Neuronal stem cell (in vitro differentiated cells): ENCODE results near the gene SCN8A.

Experiments
- DNase-seq: peaks from one replicate; pipeline ENCODE4 v3.0.0-alpha.2; 2013; ENCODE audit warnings: low spot score
- H2AFZ ChIP-seq: one replicate; pipeline ENCODE4 v1.6.1; 2013; ENCODE audit warnings: mild to moderate bottlenecking, low read length, inconsistent platforms
- H2AK5ac ChIP-seq: 2 replicates; pipeline ENCODE4 v1.6.1; 2013; ENCODE audit warnings: low read depth, mild to moderate bottlenecking, inconsistent platforms, low read length, moderate library complexity, mixed read lengths
- H2BK120ac ChIP-seq: 2 replicates; pipeline ENCODE4 v1.6.1; 2013; ENCODE audit warnings: low read depth, mild to moderate bottlenecking, inconsistent platforms, low read length, moderate library complexity, mixed read lengths
- H2BK12ac ChIP-seq: one replicate; pipeline ENCODE4 v1.6.1; 2013; ENCODE audit warnings: low read length, inconsistent platforms
- H2BK15ac ChIP-seq: 2 replicates; pipeline ENCODE4 v1.6.1; 2013; ENCODE audit warnings: mild to moderate bottlenecking, low read length, inconsistent platforms, mixed read lengths
- H2BK5ac ChIP-seq: one replicate; pipeline ENCODE4 v1.6.1; 2013; ENCODE audit warnings: inconsistent platforms, mild to moderate bottlenecking, low read length, moderate library complexity
- H3K14ac ChIP-seq: one replicate; pipeline ENCODE4 v1.6.1; 2013; ENCODE audit warnings: low read length, inconsistent platforms
- H3K18ac ChIP-seq: 2 replicates; pipeline ENCODE4 v1.6.1; 2013; ENCODE audit warnings: low read length, inconsistent platforms
- H3K23ac ChIP-seq: 2 replicates; pipeline ENCODE4 v1.6.1; 2013; ENCODE audit warnings: low read depth, mild to moderate bottlenecking, mixed read lengths, low read length, inconsistent platforms; ENCODE audit not compliant: poor library complexity
- H3K27ac ChIP-seq: replicated peaks from 3 replicates; pipeline ENCODE4 v1.5.1; 2013; ENCODE audit warnings: low read length, inconsistent platforms
- H3K27me3 ChIP-seq, 3 experiments: 2 replicates each; pipeline ENCODE4 v1.6.1; 2013; ENCODE audit warnings: low read length in 3 of 3, mild to moderate bottlenecking in 2 of 3, inconsistent platforms in 1 of 3, low read depth in 1 of 3, mixed read lengths in 1 of 3, moderate library complexity in 1 of 3; ENCODE audit not compliant: control insufficient read depth in 3 of 3, insufficient read depth in 3 of 3
- H3K36me3 ChIP-seq, 2 donors: replicated peaks in 1 of 2; 2 replicates each; pipeline ENCODE4 v1.6.1; 2013; ENCODE audit warnings: low read length in 2 of 2; ENCODE audit not compliant: control insufficient read depth in 2 of 2, insufficient read depth in 2 of 2
- H3K4ac ChIP-seq: 2 replicates; pipeline ENCODE4 v1.6.1; 2013; ENCODE audit warnings: inconsistent platforms, mild to moderate bottlenecking, low read length, moderate library complexity
- H3K4me1 ChIP-seq, 2 donors: 1 replicate in 1 of 2; 2 replicates in 1 of 2; pipeline ENCODE4 v1.6.1; 2013; ENCODE audit warnings: low read length in 2 of 2, low read depth in 1 of 2; ENCODE audit not compliant: control insufficient read depth in 2 of 2, insufficient read depth in 1 of 2
- H3K4me2 ChIP-seq: one replicate; pipeline ENCODE4 v1.6.1; 2013; ENCODE audit warnings: mild to moderate bottlenecking, low read length, inconsistent platforms; ENCODE audit not compliant: insufficient read depth, poor library complexity, severe bottlenecking
- H3K4me3 ChIP-seq, 2 donors: 2 replicates each; pipeline ENCODE4 v1.5.1; 2013; ENCODE audit warnings: low read length in 2 of 2, mild to moderate bottlenecking in 2 of 2, inconsistent platforms in 1 of 2, moderate library complexity in 1 of 2
- H3K79me1 ChIP-seq: one replicate; pipeline ENCODE4 v1.6.1; 2013; ENCODE audit warnings: low read depth, mild to moderate bottlenecking, inconsistent platforms, low read length, moderate library complexity
- H3K9ac ChIP-seq: one replicate; pipeline ENCODE4 v1.6.1; 2013; ENCODE audit warnings: mild to moderate bottlenecking, low read depth, low read length, inconsistent platforms; ENCODE audit not compliant: poor library complexity
- H3K9me3 ChIP-seq, 2 donors: replicated peaks in 1 of 2; 2 replicates each; pipeline versions ENCODE3 to v1.6.1; 2013; ENCODE audit warnings: low read length in 2 of 2, mild to moderate bottlenecking in 2 of 2, inconsistent platforms in 1 of 2, low read depth in 1 of 2, mixed read lengths in 1 of 2, moderate library complexity in 1 of 2; ENCODE audit not compliant: control insufficient read depth in 2 of 2, insufficient read depth in 1 of 2
- H4K8ac ChIP-seq: one replicate; pipeline ENCODE4 v1.6.1; 2013; ENCODE audit warnings: low read depth, mild to moderate bottlenecking, inconsistent platforms, low read length, moderate library complexity
- H4K91ac ChIP-seq: one replicate; pipeline ENCODE4 v1.6.1; 2013; ENCODE audit warnings: low read length, low read depth, mild to moderate bottlenecking, inconsistent platforms; ENCODE audit not compliant: poor library complexity
- WGBS, 2 donors: extraction: QIAGEN DNeasy Blood & Tissue Kit; methylation state at CpG; one replicate each; pipeline ENCODE4 v1.1.7; 2013; ENCODE audit warnings: missing lambda C conversion rate in 2 of 2, mixed read lengths in 1 of 2; ENCODE audit not compliant: insufficient read length in 2 of 2, insufficient replicate concordance in 1 of 2; ENCODE audit errors: extremely low coverage in 2 of 2; 5-methylcytosine and 5-hydroxymethylcytosine counted together

SCN8A gene

GRCh38 chr12:51801027-51801426, 210.0 kb downstream of the SCN8A start:
- no peak overlapping the region for H3K18ac ChIP-seq
- no peaks in the 10 kb centered on the region for H3K79me1 ChIP-seq
- no peak for DNase-seq
- H2BK5ac ChIP-seq, result no peak overlapping the region
- no peak overlapping the region for H3K4me3 ChIP-seq
- no CpG with 5 or more reads among the region's 1 CpG for WGBS, 2 donors
- H3K4me1 ChIP-seq, result peaks cover 0 to 4% of the 10 kb centered on the region in 2 donors
- H2BK15ac ChIP-seq, result no peak overlapping the region
- no peak overlapping the region for H3K27ac ChIP-seq
- no peak overlapping the region for H3K9ac ChIP-seq
- no peak overlapping the region for H2BK120ac ChIP-seq
- no peak overlapping the region for H3K4me2 ChIP-seq
- no peak overlapping the region for H3K14ac ChIP-seq
- no peak overlapping the region for H3K4ac ChIP-seq
- no peak overlapping the region for H2AFZ ChIP-seq
- H3K27me3 ChIP-seq, result no peaks in the 10 kb centered on the region
- no peak overlapping the region for H2AK5ac ChIP-seq
- no peak overlapping the region for H3K23ac ChIP-seq
- no peak overlapping the region for H4K91ac ChIP-seq
- H3K36me3 ChIP-seq, result peaks cover 0 to 42% of the 10 kb centered on the region in 2 donors
- H3K9me3 ChIP-seq, result no peaks in the 10 kb centered on the region
- H2BK12ac ChIP-seq, result no peak overlapping the region
- H4K8ac ChIP-seq, result no peak overlapping the region

GRCh38 chr12:51806896-51807295, 215.9 kb downstream of the SCN8A start:
- no CpG with 5 or more reads among the region's 16 CpGs for WGBS, 2 donors
- H3K4me1 ChIP-seq, result peaks cover 0 to 4% of the 10 kb centered on the region in 2 donors
- DNase-seq, result no peak

DNA sequence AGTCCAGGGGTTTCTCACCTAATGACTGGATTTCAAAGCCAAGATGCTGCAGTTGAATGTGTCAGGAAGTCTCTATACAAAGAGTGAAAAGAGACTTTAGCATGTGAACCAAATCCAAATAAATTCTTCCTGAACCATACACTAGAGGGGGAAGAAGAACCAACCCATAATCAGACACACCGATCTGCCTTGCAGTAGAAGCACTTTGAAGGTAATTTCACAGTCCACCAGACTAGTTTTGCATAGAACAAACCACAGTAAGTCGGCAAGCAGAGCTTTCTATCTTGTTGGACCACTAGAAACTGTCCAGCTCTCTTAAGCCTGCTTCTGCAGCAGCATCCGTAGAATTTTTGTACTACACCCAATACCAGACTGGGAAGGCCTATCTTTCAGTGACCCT, 218.2 kb downstream of the SCN8A start:
- H3K9me3 ChIP-seq, result no peaks in the 10 kb centered on the region
- H3K79me1 ChIP-seq, result no peaks in the 10 kb centered on the region
- no peak overlapping the region for H2AFZ ChIP-seq
- peaks cover 0 to 2% (median 0%) of the 10 kb centered on the region in 3 experiments for H3K27me3 ChIP-seq
- no peak overlapping the region for H3K4me2 ChIP-seq
- H3K36me3 ChIP-seq, result peaks cover 2 to 34% of the 10 kb centered on the region in 2 donors
- no CpG with 5 or more reads among the region's 3 CpGs for WGBS, 2 donors
- H3K4me3 ChIP-seq, result no peak overlapping the region
- no peak overlapping the region for H2BK5ac ChIP-seq
- H2BK120ac ChIP-seq, result no peak overlapping the region
- no peak overlapping the region for H3K4ac ChIP-seq
- no peak overlapping the region for H2BK15ac ChIP-seq
- H3K14ac ChIP-seq, result no peak overlapping the region
- H2BK12ac ChIP-seq, result no peak overlapping the region
- H3K23ac ChIP-seq, result no peak overlapping the region
- no peak overlapping the region for H3K18ac ChIP-seq
- H4K91ac ChIP-seq, result no peak overlapping the region
- no peak overlapping the region for H3K27ac ChIP-seq
- no peak for DNase-seq
- no peaks in the 10 kb centered on the region for H3K4me1 ChIP-seq
- H3K9ac ChIP-seq, result no peak overlapping the region
- no peak overlapping the region for H4K8ac ChIP-seq
- no peak overlapping the region for H2AK5ac ChIP-seq

More at GRCh38 chr12:51806896-51807295, 215.9 kb downstream of the SCN8A start:
- no peak overlapping the region for H4K91ac ChIP-seq
- H2AK5ac ChIP-seq, result no peak overlapping the region
- H4K8ac ChIP-seq, result no peak overlapping the region
- no peak overlapping the region for H3K18ac ChIP-seq
- no peak overlapping the region for H2BK5ac ChIP-seq
- peaks cover 2 to 36% of the 10 kb centered on the region in 2 donors for H3K36me3 ChIP-seq
- H3K14ac ChIP-seq, result no peak overlapping the region
- no peak overlapping the region for H3K4ac ChIP-seq
- H3K27me3 ChIP-seq, result no peaks in the 10 kb centered on the region
- H3K4me3 ChIP-seq, result no peak overlapping the region
- no peak overlapping the region for H3K9ac ChIP-seq
- no peaks in the 10 kb centered on the region for H3K9me3 ChIP-seq
- no peak overlapping the region for H2BK12ac ChIP-seq
- no peak overlapping the region for H3K27ac ChIP-seq
- no peak overlapping the region for H2AFZ ChIP-seq
- H3K23ac ChIP-seq, result no peak overlapping the region
- no peak overlapping the region for H2BK120ac ChIP-seq
- H3K79me1 ChIP-seq, result no peaks in the 10 kb centered on the region
- H2BK15ac ChIP-seq, result no peak overlapping the region
- no peak overlapping the region for H3K4me2 ChIP-seq

DNA sequence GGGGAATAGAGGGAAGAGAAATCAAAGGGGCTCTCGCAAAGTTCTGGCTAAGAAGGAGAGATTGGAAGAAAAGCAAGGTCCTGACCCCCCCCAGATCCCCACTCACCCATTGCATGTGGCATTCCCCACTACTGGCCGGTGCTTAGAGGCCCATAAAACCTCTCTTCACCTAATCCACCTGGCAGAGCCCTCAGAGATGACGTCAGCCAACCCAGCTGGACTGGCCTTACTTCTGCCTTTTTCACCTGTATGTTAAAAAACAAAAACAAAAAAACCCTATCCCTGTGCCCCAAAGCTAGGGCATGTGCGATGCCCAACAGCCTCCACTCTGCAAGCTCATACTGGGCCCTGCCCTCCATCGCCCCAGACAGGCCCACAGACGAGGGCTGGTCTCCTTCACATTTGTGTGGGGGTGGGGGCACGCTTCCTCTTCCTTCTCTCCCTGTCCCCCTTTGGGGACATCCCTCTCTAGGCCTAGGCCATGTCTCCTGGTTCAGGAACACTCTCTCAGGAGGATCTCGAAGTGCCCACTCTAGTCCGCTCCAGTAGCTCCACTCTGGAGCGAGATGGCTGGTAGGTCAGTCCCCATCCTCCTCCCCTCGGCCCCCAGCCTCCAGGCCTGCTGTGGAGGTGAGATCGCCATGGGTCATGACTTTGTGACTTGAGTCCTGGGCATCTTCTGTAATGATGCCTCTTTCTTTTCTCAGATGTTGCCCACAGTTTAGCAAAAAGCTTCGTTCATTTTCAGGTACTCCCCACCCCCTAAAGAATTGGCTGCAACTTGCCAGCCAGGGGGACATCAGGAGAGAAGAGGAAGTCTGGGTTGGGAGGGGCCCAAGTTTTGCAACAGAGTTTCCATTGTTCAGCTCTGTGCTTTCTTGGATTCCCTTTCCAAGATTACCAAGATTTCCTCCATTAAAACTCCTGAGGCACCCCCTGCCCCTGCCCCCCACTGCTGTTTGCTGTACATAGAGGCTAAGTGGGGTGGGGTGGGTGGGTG, 220.5 kb downstream of the SCN8A start:
- Histone ChIP-seq H4K8ac (no peak overlapping the region), H3K27me3 (peaks cover 0 to 16% (median 3%) of the 10 kb centered on the region in 3 experiments), H3K79me1 (no peaks in the 10 kb centered on the region), H3K23ac (no peak overlapping the region), H3K9me3 (no peaks in the 10 kb centered on the region), H3K27ac (no peak overlapping the region), H2AK5ac (no peak overlapping the region), H3K4me3 (peak overlapping the region in 1 of 2 donors; percentile 61), H2BK15ac (no peak overlapping the region), H3K4me1 (no peaks in the 10 kb centered on the region), H3K18ac (no peak overlapping the region), H2BK12ac (no peak overlapping the region), H3K4ac (no peak overlapping the region), H2BK120ac (no peak overlapping the region), H3K9ac (no peak overlapping the region), H3K36me3 (peaks cover 2 to 22% of the 10 kb centered on the region in 2 donors), H2BK5ac (no peak overlapping the region), H3K4me2 (no peak overlapping the region), H4K91ac (no peak overlapping the region), H3K14ac (no peak overlapping the region), H2AFZ (no peak overlapping the region)
- WGBS, 2 donors, result no CpG with 5 or more reads among the region's 13 CpGs
- no peak for DNase-seq
